WTC11 (cell line): Measurements from ENCODE around the gene GRM7.

Source experiments
- CTCF ChIP-seq: fragments of 200-600 bp; IDR thresholded peaks from 2 replicates; pipeline ENCODE4 v1.8.0; 2022; ENCODE audit warnings: antibody characterized with exemption
- FOXP1 ChIP-seq: sonication (generic); formaldehyde crosslinking; IDR thresholded peaks from 2 replicates; pipeline ENCODE4 v1.8.0; 2022; ENCODE audit warnings: missing genetic modification reagents, mild to moderate bottlenecking, moderate library complexity, borderline replicate concordance
- JAZF1 ChIP-seq: fragments of 250-450 bp; sonication (Bioruptor Pico); IDR thresholded peaks from 2 replicates; pipeline ENCODE4 v1.9.0; 2021; ENCODE audit warnings: moderate library complexity, mild to moderate bottlenecking, inconsistent platforms
- KAT7 ChIP-seq: sonication (generic); formaldehyde crosslinking; IDR thresholded peaks from 2 replicates; pipeline ENCODE4 v1.8.1; 2023; ENCODE audit warnings: missing genetic modification reagents, mild to moderate bottlenecking, borderline replicate concordance
- NFE2L1 ChIP-seq: sonication (generic); formaldehyde crosslinking; IDR thresholded peaks from 2 replicates; pipeline ENCODE4 v1.8.1; 2023; ENCODE audit warnings: missing genetic modification reagents
- TF ChIP-seq, protein P1 (sequence below): sonication (generic); formaldehyde crosslinking; IDR thresholded peaks from 2 replicates; pipeline ENCODE4 v1.8.1; 2023; ENCODE audit warnings: mild to moderate bottlenecking, missing genetic modification reagents, moderate library complexity
- TF ChIP-seq, protein P2 (sequence below): sonication (generic); formaldehyde crosslinking; IDR thresholded peaks from 2 replicates; pipeline ENCODE4 v1.8.0; 2022; ENCODE audit warnings: mild to moderate bottlenecking, missing genetic modification reagents

DNA sequence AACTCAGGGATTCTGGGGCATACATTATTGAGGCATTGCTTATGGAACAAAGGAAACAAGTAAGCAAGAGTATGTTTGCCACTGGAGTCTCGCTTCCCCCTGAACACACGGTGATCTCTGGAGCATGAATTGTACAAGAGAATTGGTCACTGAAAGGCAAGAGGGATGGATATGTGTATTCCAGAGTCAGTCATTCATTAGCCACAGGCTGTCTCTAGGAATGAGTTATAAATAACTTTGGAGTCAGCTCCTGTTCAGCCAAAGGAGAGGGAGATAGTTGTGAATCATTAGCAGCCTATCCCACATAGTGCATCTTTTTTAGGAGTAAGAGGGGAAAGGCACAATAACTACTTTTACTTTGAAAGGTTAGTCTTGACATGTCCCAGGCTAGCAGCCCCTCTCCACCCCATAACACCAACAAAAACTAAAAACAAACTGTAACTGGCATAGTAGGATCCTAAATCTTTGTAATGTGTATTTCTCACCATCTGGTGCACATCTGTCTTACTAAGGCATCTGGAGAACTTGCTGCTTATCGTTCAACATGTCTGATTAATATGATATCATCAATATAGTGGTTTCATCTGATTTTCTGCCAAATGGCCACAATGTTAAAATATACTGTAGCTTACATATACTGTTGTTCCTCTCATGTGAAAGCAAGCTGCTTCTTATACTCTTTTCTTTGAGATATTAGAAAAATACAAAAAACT, 462.2 kb downstream of the GRM7 start:
- TF ChIP-seq FOXP1 (CRISPR knock-in tag), result no peak
- TF ChIP-seq, protein P1, sequence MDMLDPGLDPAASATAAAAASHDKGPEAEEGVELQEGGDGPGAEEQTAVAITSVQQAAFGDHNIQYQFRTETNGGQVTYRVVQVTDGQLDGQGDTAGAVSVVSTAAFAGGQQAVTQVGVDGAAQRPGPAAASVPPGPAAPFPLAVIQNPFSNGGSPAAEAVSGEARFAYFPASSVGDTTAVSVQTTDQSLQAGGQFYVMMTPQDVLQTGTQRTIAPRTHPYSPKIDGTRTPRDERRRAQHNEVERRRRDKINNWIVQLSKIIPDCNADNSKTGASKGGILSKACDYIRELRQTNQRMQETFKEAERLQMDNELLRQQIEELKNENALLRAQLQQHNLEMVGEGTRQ (CRISPR knock-in tag), result no peak
- TF ChIP-seq, protein P2, sequence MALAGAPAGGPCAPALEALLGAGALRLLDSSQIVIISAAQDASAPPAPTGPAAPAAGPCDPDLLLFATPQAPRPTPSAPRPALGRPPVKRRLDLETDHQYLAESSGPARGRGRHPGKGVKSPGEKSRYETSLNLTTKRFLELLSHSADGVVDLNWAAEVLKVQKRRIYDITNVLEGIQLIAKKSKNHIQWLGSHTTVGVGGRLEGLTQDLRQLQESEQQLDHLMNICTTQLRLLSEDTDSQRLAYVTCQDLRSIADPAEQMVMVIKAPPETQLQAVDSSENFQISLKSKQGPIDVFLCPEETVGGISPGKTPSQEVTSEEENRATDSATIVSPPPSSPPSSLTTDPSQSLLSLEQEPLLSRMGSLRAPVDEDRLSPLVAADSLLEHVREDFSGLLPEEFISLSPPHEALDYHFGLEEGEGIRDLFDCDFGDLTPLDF, result no peak
- TF ChIP-seq CTCF, result no peak
- no peak for TF ChIP-seq NFE2L1 (CRISPR knock-in tag)
- no peak for TF ChIP-seq KAT7 (CRISPR knock-in tag)
- TF ChIP-seq JAZF1 (CRISPR knock-in tag), result no peak
